IMR-90 (cell line): ENCODE measurements around the gene STIM1. TPM values are rescaled to one million over a fixed set of nuclear protein-coding genes. Genes with fewer than 3 reads are reported as not detected.

Experiments used
- ATAC-seq: fragments of 200-7000 bp; cut with Tn5 transposase; 2 replicates; pipeline ENCODE4 v1.9.1; 2020; ENCODE audit warnings: low read depth, mild to moderate bottlenecking, moderate library complexity
- BruUV-seq: library from RNA; stranded (reverse); fragments of 400-500 nt; replicated peaks from 2 replicates; lab custom pipeline; 2021; lab: Mats Ljungman, UMichigan
- CTCF ChIA-PET: fragments of 300-600 bp; formaldehyde crosslinking; extraction: SDS; loops from one replicate; lab custom pipeline; 2021; ENCODE audit warnings: antibody characterized with exemption; lab: Yijun Ruan, JAX
- POLR2A ChIA-PET: fragments of 300-600 bp; sonication (Branson Sonifier 250); formaldehyde crosslinking; loops from one replicate; lab custom pipeline; 2022; ENCODE audit warnings: antibody characterized with exemption; ENCODE audit not compliant: unreplicated experiment; lab: Charles Lee
- DNase-seq: peaks from one replicate; pipeline ENCODE4 v3.0.0; 2013
- H2AFZ ChIP-seq: replicated peaks from 2 replicates; pipeline ENCODE3; 2013; ENCODE audit warnings: low read length, mild to moderate bottlenecking; ENCODE audit not compliant: poor library complexity
- H2AK5ac ChIP-seq: 2 replicates; pipeline ENCODE4 v1.6.1; 2013; ENCODE audit warnings: low read depth, low read length, inconsistent platforms
- H2AK9ac ChIP-seq: replicated peaks from 2 replicates; pipeline ENCODE3; 2013; ENCODE audit warnings: mild to moderate bottlenecking, low read depth, low read length, moderate library complexity; ENCODE audit not compliant: poor library complexity
- H2BK120ac ChIP-seq: 2 replicates; pipeline ENCODE4 v1.6.1; 2013; ENCODE audit warnings: low read depth, low read length, inconsistent platforms
- H2BK15ac ChIP-seq: 3 replicates; pipeline ENCODE4 v1.6.1; 2013; ENCODE audit warnings: low read depth, low read length, inconsistent platforms
- H2BK20ac ChIP-seq: 2 replicates; pipeline ENCODE4 v1.6.1; 2013; ENCODE audit warnings: low read depth, mild to moderate bottlenecking, inconsistent platforms, low read length, moderate library complexity
- H2BK5ac ChIP-seq: 2 replicates; pipeline ENCODE4 v1.6.1; 2013; ENCODE audit warnings: mild to moderate bottlenecking, low read depth, low read length, inconsistent platforms; ENCODE audit not compliant: poor library complexity, severe bottlenecking
- H3K14ac ChIP-seq: replicated peaks from 2 replicates; pipeline ENCODE4 v1.6.1; 2013; ENCODE audit warnings: low read depth, low read length, inconsistent platforms
- H3K18ac ChIP-seq: 2 replicates; pipeline ENCODE4 v1.6.1; 2013; ENCODE audit warnings: low read depth, low read length, control low read depth
- H3K23ac ChIP-seq: 2 replicates; pipeline ENCODE4 v1.6.1; 2013; ENCODE audit warnings: low read depth, low read length, inconsistent platforms
- H3K27ac ChIP-seq: 2 replicates; pipeline ENCODE4 v1.5.1; 2013; ENCODE audit warnings: mild to moderate bottlenecking, control low read depth, low read length; ENCODE audit not compliant: insufficient read depth
- H3K27me3 ChIP-seq: 2 replicates; pipeline ENCODE4 v1.6.1; 2013; ENCODE audit warnings: low read length; ENCODE audit not compliant: control insufficient read depth, insufficient read depth
- H3K36me3 ChIP-seq: 2 replicates; pipeline ENCODE4 v1.6.1; 2013; ENCODE audit warnings: low read length, mixed read lengths; ENCODE audit not compliant: control insufficient read depth, insufficient read depth
- H3K4ac ChIP-seq: 2 replicates; pipeline ENCODE4 v1.6.1; 2013; ENCODE audit warnings: low read depth, low read length, inconsistent platforms
- H3K4me1 ChIP-seq: 2 replicates; pipeline ENCODE4 v1.6.1; 2013; ENCODE audit warnings: low read length, mixed read lengths; ENCODE audit not compliant: control insufficient read depth, insufficient read depth
- H3K4me2 ChIP-seq: 2 replicates; pipeline ENCODE4 v1.6.1; 2013; ENCODE audit warnings: low read depth, mild to moderate bottlenecking, control low read depth, low read length, moderate library complexity
- H3K4me3 ChIP-seq: 2 replicates; pipeline ENCODE4 v1.5.1; 2013; ENCODE audit warnings: low read depth, mild to moderate bottlenecking, control low read depth, low read length, moderate library complexity; ENCODE audit not compliant: insufficient read depth
- H3K56ac ChIP-seq: 2 replicates; pipeline ENCODE4 v1.6.1; 2013; ENCODE audit warnings: low read length, inconsistent platforms; ENCODE audit not compliant: insufficient read depth; ENCODE audit errors: extremely low read depth
- H3K79me1 ChIP-seq, 2 experiments: 2 replicates each; pipeline ENCODE4 v1.6.1; 2013; ENCODE audit warnings: low read length in 2 of 2, inconsistent platforms in 1 of 2, low read depth in 1 of 2
- H3K9ac ChIP-seq: 2 replicates; pipeline ENCODE4 v1.6.1; 2013; ENCODE audit warnings: low read depth, low read length, control low read depth
- H3K9me1 ChIP-seq: 2 replicates; pipeline ENCODE4 v1.6.1; 2013; ENCODE audit warnings: low read length, inconsistent platforms; ENCODE audit not compliant: insufficient read depth
- H3K9me3 ChIP-seq: 2 replicates; pipeline ENCODE4 v1.6.1; 2013; ENCODE audit warnings: low read length; ENCODE audit not compliant: control insufficient read depth, insufficient read depth
- H4K20me1 ChIP-seq: 2 replicates; pipeline ENCODE4 v1.6.1; 2013; ENCODE audit warnings: low read length, inconsistent platforms; ENCODE audit not compliant: insufficient read depth
- H4K5ac ChIP-seq: 2 replicates; pipeline ENCODE4 v1.6.1; 2013; ENCODE audit warnings: mild to moderate bottlenecking, low read depth, low read length, control low read depth
- H4K8ac ChIP-seq, 2 experiments: 2 replicates each; pipeline ENCODE4 v1.6.1; 2013; ENCODE audit warnings: low read depth in 2 of 2, low read length in 2 of 2, control low read depth in 1 of 2, inconsistent platforms in 1 of 2
- H4K91ac ChIP-seq: 2 replicates; pipeline ENCODE4 v1.6.1; 2013; ENCODE audit warnings: low read depth, low read length, inconsistent platforms; ENCODE audit not compliant: insufficient read depth
- BHLHE40 ChIP-seq: fragments of 150-350 bp; IDR thresholded peaks from 2 replicates; pipeline ENCODE4 v1.6.1; 2016; ENCODE audit warnings: mild to moderate bottlenecking, low read depth, low read length
- CEBPB ChIP-seq: IDR thresholded peaks from 2 replicates; pipeline ENCODE4 v1.6.1; 2012; ENCODE audit warnings: low read depth, low read length, improper control_type of control experiment
- CHD1 ChIP-seq: IDR thresholded peaks from 2 replicates; pipeline ENCODE4 v1.6.1; 2012; ENCODE audit warnings: low read depth, low read length, improper control_type of control experiment
- FOS ChIP-seq: fragments of 150-350 bp; IDR thresholded peaks from 2 replicates; pipeline ENCODE4 v1.6.1; 2016; ENCODE audit warnings: low read depth, low read length
- MXI1 ChIP-seq: IDR thresholded peaks from 2 replicates; pipeline ENCODE4 v1.6.1; 2012; ENCODE audit warnings: low read depth, mild to moderate bottlenecking, low read length, moderate library complexity, borderline replicate concordance
- NFE2L2 ChIP-seq: fragments of 150-350 bp; IDR thresholded peaks from 2 replicates; pipeline ENCODE4 v1.6.1; 2016; ENCODE audit warnings: low read depth, mild to moderate bottlenecking, low read length
- WGBS, 2 experiments: methylation state at CpG; one replicate each; pipeline versions ENCODE4 v1.1.5 to v1.1.7; 2013; ENCODE audit warnings: missing lambda C conversion rate in 2 of 2; ENCODE audit not compliant: insufficient read length in 1 of 2; ENCODE audit errors: extremely low coverage in 2 of 2; 5-methylcytosine and 5-hydroxymethylcytosine counted together
- dilution Hi-C: fragments of 300-500 bp; cut with HindIII; formaldehyde crosslinking; loops from one replicate; pipeline ENCODE4 v1.14.3; 2018; ENCODE audit warnings: low sequenced_read_pairs; ENCODE audit not compliant: unreplicated experiment
- in situ Hi-C: fragments of 300-500 bp; cut with MboI; formaldehyde crosslinking; loops from 3 replicates; pipeline ENCODE4 v1.14.3; 2019; ENCODE audit warnings: low sequenced_read_pairs, inconsistent platforms, mixed read lengths
- intact Hi-C: fragments of 100-400 bp; cut with micrococcal nuclease; formaldehyde crosslinking; loops from 2 replicates; pipeline ENCODE4 v1.10.0; 2022
- polyA plus RNA-seq, 3 experiments: library from polyadenylated mRNA; depleted of rRNA; stranded (reverse); fragments of >200 nt; gene quantifications; 2 replicates each; pipeline ENCODE4 v1.2.3, GENCODE V29; 2012; ENCODE audit warnings: low replicate concordance in 1 of 3
- total RNA-seq: library from RNA; depleted of rRNA; stranded (reverse); fragments of >200 nt; gene quantifications from 2 replicates; pipeline ENCODE4 v1.2.3, GENCODE V29; 2012

The STIM1 gene
- total and polyA plus RNA-seq, 2 of the 4 experiments (the other 2 are of a cell fraction), result 17.9 to 23.0 TPM

DNA sequence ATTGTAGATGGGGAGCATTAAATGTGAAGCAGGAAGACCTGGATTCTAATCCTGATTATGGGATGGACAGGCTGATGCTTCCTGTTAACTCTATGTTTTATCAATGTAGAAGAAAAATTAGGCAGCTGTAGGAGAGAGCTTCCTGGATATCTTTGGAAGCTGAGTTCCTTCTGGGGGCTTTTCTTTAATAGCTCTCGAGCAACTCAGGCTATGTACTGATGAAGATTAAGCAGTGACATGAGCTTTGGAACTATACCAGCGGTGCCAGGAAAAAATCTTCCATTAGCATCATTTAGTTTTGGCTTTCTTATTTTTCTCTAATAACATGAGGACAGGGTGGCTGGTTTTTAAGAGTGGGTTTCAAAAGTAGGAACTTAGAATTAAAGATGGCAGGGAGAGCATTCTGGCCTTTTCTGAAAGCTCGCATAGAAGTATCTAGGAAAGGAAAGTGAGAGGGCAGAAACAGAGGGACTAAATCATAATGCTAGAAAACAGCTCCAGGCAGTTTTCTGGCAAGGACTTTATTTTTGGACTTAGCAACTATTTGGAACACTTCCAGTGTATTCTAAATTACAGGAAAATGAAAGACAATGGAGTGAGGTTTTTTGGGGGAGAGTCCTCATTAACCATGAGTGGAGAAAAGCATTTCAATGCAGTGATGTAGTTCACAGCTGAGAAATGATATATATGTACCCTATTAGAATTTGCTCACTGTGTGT lies 169.9 kb downstream of the STIM1 start:
- peak overlapping the region; percentile 50; the same call in 1 of the 2 replicates for H4K5ac ChIP-seq
- H2BK20ac ChIP-seq, result no peak overlapping the region
- intact Hi-C loops, result no loop called here
- H2AFZ ChIP-seq, result no peak overlapping the region
- no peaks in the 10 kb centered on the region for H3K9me3 ChIP-seq
- H3K9me1 ChIP-seq, result 0 out of 2 replicates have a peak, but pooled peaks cover 5% of the 10 kb centered on the region
- no peak overlapping the region; the same call in 1 of the 2 replicates for H3K18ac ChIP-seq
- H2BK120ac ChIP-seq, result no peak overlapping the region
- POLR2A ChIA-PET, result interaction anchor here (0.5 kb wide), 1 partner anchor 48 kb away, joined by 3 read pairs; no protein-coding TSS in a partner anchor
- no TSS peak for BruUV-seq
- dilution Hi-C loops, result no loop called here
- no peak overlapping the region for H2BK5ac ChIP-seq
- DNase-seq (peak; percentile 25), ATAC-seq (peak; percentile 24)
- H3K36me3 ChIP-seq, result no peaks in the 10 kb centered on the region
- WGBS, 2 experiments, result 43% methylated on average over 1 of the region's 3 CpGs; no CpG with 5 or more reads in 1 of the 2 experiments
- TF ChIP-seq BHLHE40 (no peak), NFE2L2 (no peak), CHD1 (no peak), CEBPB (no peak), FOS (no peak), MXI1 (no peak)
- H4K91ac ChIP-seq, result no peak overlapping the region
- no peaks in the 10 kb centered on the region for H4K20me1 ChIP-seq
- in situ Hi-C loops, result no loop called here
- H3K4me1 ChIP-seq, result peaks cover 5% of the 10 kb centered on the region; the same call in 1 of the 2 replicates
- no peaks in the 10 kb centered on the region for H3K27me3 ChIP-seq
- no peak overlapping the region for H3K23ac ChIP-seq
- H3K14ac ChIP-seq, result no peak overlapping the region
- no peak overlapping the region for H4K8ac ChIP-seq
- H3K4ac ChIP-seq, result no peak overlapping the region
- no peak overlapping the region for H3K56ac ChIP-seq
- H2BK15ac ChIP-seq, result no peak overlapping the region
- no peak overlapping the region for H3K9ac ChIP-seq
- H3K27ac ChIP-seq, result no peak overlapping the region
- H3K4me2 ChIP-seq, result no peak overlapping the region
- peaks cover 3 to 4% of the 10 kb centered on the region in 2 experiments; a peak in 3 of 4 replicates for H3K79me1 ChIP-seq
- H2AK5ac ChIP-seq, result no peak overlapping the region
- no peak overlapping the region for H3K4me3 ChIP-seq
- no peak overlapping the region for H2AK9ac ChIP-seq
- CTCF ChIA-PET, result interaction anchor here (0.8 kb wide), 1 partner anchor 18 kb away, joined by 3 read pairs; no protein-coding TSS in a partner anchor
